Stimulated activated effector memory CD8-positive, alpha-beta T cell treated with anti-CD3 and anti-CD28 coated beads, Interleukin-12 subunit alpha, Interleukin-12 subunit beta, amount 100 ng/mL, for 72 hours (primary cell): ENCODE measurements around the gene CDHR2.

Experiments
- ATAC-seq: fragments of 150-1000 bp; cut with Tn5 transposase; 2 replicates; pipeline ENCODE4 v1.10.0; 2021
- DNase-seq, 2 donors: peaks; one replicate each; pipeline ENCODE4 v3.0.0; 2021 to 2022; ENCODE audit warnings: low spot score in 2 of 2
- H3K27ac Mint-ChIP-seq: one replicate; pipeline ENCODE4 v1.8.0; 2022; ENCODE audit warnings: mild to moderate bottlenecking, mixed read lengths
- H3K36me3 Mint-ChIP-seq: one replicate; pipeline ENCODE4 v1.8.0; 2022; ENCODE audit warnings: mild to moderate bottlenecking, mixed read lengths
- H3K4me1 Mint-ChIP-seq: one replicate; pipeline ENCODE4 v1.8.0; 2022; ENCODE audit warnings: mixed read lengths
- H3K4me3 Mint-ChIP-seq: one replicate; pipeline ENCODE4 v1.8.0; 2022; ENCODE audit warnings: mild to moderate bottlenecking, mixed read lengths
- H3K9me3 Mint-ChIP-seq: one replicate; pipeline ENCODE4 v1.8.0; 2022; ENCODE audit warnings: mixed read lengths

Gene CDHR2

GRCh38 chr5:176637556-176637955 is 88.4 kb downstream of the CDHR2 start:
- Mint-ChIP-seq H3K36me3 (peaks cover 6% of the 10 kb centered on the region), H3K4me1 (peaks cover 9% of the 10 kb centered on the region), H3K27ac (no peak overlapping the region), H3K4me3 (no peak overlapping the region), H3K9me3 (no peaks in the 10 kb centered on the region)
- DNase-seq (no peak), ATAC-seq (no peak)

- H3K9me3 Mint-ChIP-seq = no peaks in the 10 kb centered on the region
- no peak for DNase-seq
- no peak overlapping the region for H3K4me3 Mint-ChIP-seq
- ATAC-seq = no peak
- H3K36me3 Mint-ChIP-seq = peaks cover 6% of the 10 kb centered on the region
- no peak overlapping the region for H3K27ac Mint-ChIP-seq
- H3K4me1 Mint-ChIP-seq = peaks cover 8% of the 10 kb centered on the region
Observed at GRCh38 chr5:176638437-176638836, 89.3 kb downstream of the CDHR2 start.

- no peak for ATAC-seq
- no peak for DNase-seq
Observed at GRCh38 chr5:176639208-176639607, 90.1 kb downstream of the CDHR2 start.

GRCh38 chr5:176639981-176640380 is 90.8 kb downstream of the CDHR2 start:
- Mint-ChIP-seq H3K36me3 (peaks cover 7% of the 10 kb centered on the region), H3K4me1 (peaks cover 4% of the 10 kb centered on the region), H3K9me3 (no peaks in the 10 kb centered on the region), H3K4me3 (no peak overlapping the region), H3K27ac (no peak overlapping the region)
- DNase-seq (no peak), ATAC-seq (no peak)

More at GRCh38 chr5:176639208-176639607, 90.1 kb downstream of the CDHR2 start:
- H3K4me1 Mint-ChIP-seq = no peaks in the 10 kb centered on the region
- no peak overlapping the region for H3K27ac Mint-ChIP-seq
- H3K36me3 Mint-ChIP-seq = peaks cover 6% of the 10 kb centered on the region
- no peak overlapping the region for H3K4me3 Mint-ChIP-seq
- no peaks in the 10 kb centered on the region for H3K9me3 Mint-ChIP-seq

- DNase-seq (no peak), ATAC-seq (no peak)
- H3K27ac Mint-ChIP-seq = no peak overlapping the region
- H3K4me1 Mint-ChIP-seq = peaks cover 9% of the 10 kb centered on the region
- H3K36me3 Mint-ChIP-seq = peaks cover 10% of the 10 kb centered on the region
- no peak overlapping the region for H3K4me3 Mint-ChIP-seq
- no peaks in the 10 kb centered on the region for H3K9me3 Mint-ChIP-seq
Observed at GRCh38 chr5:176640616-176641015, 91.5 kb downstream of the CDHR2 start.

GRCh38 chr5:176642675-176643490 is 93.7 kb downstream of the CDHR2 start:
- H3K27ac Mint-ChIP-seq = peak overlapping the region; percentile 80
- no peak overlapping the region for H3K4me3 Mint-ChIP-seq
- DNase-seq (no peak), ATAC-seq (no peak)
- H3K9me3 Mint-ChIP-seq = no peaks in the 10 kb centered on the region
- H3K36me3 Mint-ChIP-seq = peaks cover 4% of the 10 kb centered on the region
- H3K4me1 Mint-ChIP-seq = peaks cover 24% of the 10 kb centered on the region

GRCh38 chr5:176643491-176644219 is 94.5 kb downstream of the CDHR2 start:
- peaks cover 29% of the 10 kb centered on the region for H3K4me1 Mint-ChIP-seq
- H3K36me3 Mint-ChIP-seq = peaks cover 4% of the 10 kb centered on the region
- no peak overlapping the region for H3K4me3 Mint-ChIP-seq
- H3K9me3 Mint-ChIP-seq = no peaks in the 10 kb centered on the region
- no peak for DNase-seq
- H3K27ac Mint-ChIP-seq = peak overlapping the region; percentile 80
- ATAC-seq = no peak

GRCh38 chr5:176644294-176644693 is 95.2 kb downstream of the CDHR2 start:
- peak overlapping the region; percentile 80 for H3K27ac Mint-ChIP-seq
- no peak for ATAC-seq

GRCh38 chr5:176644878-176645670 is 95.9 kb downstream of the CDHR2 start:
- peak overlapping the region; percentile 58 for H3K27ac Mint-ChIP-seq
- no peak overlapping the region for H3K4me3 Mint-ChIP-seq
- H3K9me3 Mint-ChIP-seq = no peaks in the 10 kb centered on the region

More at GRCh38 chr5:176644294-176644693, 95.2 kb downstream of the CDHR2 start:
- Mint-ChIP-seq H3K4me3 (no peak overlapping the region), H3K36me3 (peaks cover 4% of the 10 kb centered on the region), H3K9me3 (no peaks in the 10 kb centered on the region), H3K4me1 (peaks cover 36% of the 10 kb centered on the region)
- no peak for DNase-seq

More at GRCh38 chr5:176644878-176645670, 95.9 kb downstream of the CDHR2 start:
- peaks cover 6% of the 10 kb centered on the region for H3K36me3 Mint-ChIP-seq
- no peak for DNase-seq
- no peak for ATAC-seq
- peaks cover 40% of the 10 kb centered on the region for H3K4me1 Mint-ChIP-seq
